Activated CD4-positive, alpha-beta T cell treated with anti-CD3 and anti-CD28 coated beads, Interleukin-2, amount 10 ng/mL, durations not matched to agents 24 days and 14 days (primary cell): ENCODE results near the gene SF3A1. TPM values are rescaled to one million over a fixed set of nuclear protein-coding genes. Genes with fewer than 3 reads are reported as not detected.

ENCODE experiments used
- DNase-seq: peaks from one replicate; pipeline ENCODE4 v3.0.0; 2022
- H3K27ac Mint-ChIP-seq: one replicate; pipeline ENCODE4 v1.8.0; 2022; ENCODE audit warnings: mild to moderate bottlenecking, mixed read lengths
- H3K27me3 Mint-ChIP-seq: one replicate; pipeline ENCODE4 v1.8.0; 2022; ENCODE audit warnings: mixed read lengths
- H3K36me3 Mint-ChIP-seq: one replicate; pipeline ENCODE4 v1.8.0; 2022; ENCODE audit warnings: low read depth, mild to moderate bottlenecking, mixed read lengths
- H3K4me1 Mint-ChIP-seq: one replicate; pipeline ENCODE4 v1.8.0; 2021; ENCODE audit warnings: mixed read lengths
- H3K4me3 Mint-ChIP-seq: one replicate; pipeline ENCODE4 v1.8.0; 2022; ENCODE audit warnings: mild to moderate bottlenecking, moderate library complexity, mixed read lengths
- H3K9me3 Mint-ChIP-seq: one replicate; pipeline ENCODE4 v1.8.0; 2021; ENCODE audit warnings: mixed read lengths
- intact Hi-C: fragments of 100-400 bp; cut with micrococcal nuclease; formaldehyde crosslinking; loops from one replicate; pipeline ENCODE4 v1.15.1; 2023
- total RNA-seq: library from RNA; stranded (reverse); gene quantifications from 2 replicates; pipeline ENCODE4 v1.2.3, GENCODE V29; 2022

SF3A1 gene
- total RNA-seq, 1 donor from 2014 or later = 319 TPM

- Mint-ChIP-seq H3K4me3 (no peak overlapping the region), H3K4me1 (no peaks in the 10 kb centered on the region), H3K27me3 (no peaks in the 10 kb centered on the region), H3K9me3 (no peaks in the 10 kb centered on the region), H3K27ac (no peak overlapping the region), H3K36me3 (no peaks in the 10 kb centered on the region)
- no peak for DNase-seq
- intact Hi-C loops = no loop called here
These were observed 16.9 kb upstream of the SF3A1 start for GRCh38 chr22:30373331-30374325.

DNA sequence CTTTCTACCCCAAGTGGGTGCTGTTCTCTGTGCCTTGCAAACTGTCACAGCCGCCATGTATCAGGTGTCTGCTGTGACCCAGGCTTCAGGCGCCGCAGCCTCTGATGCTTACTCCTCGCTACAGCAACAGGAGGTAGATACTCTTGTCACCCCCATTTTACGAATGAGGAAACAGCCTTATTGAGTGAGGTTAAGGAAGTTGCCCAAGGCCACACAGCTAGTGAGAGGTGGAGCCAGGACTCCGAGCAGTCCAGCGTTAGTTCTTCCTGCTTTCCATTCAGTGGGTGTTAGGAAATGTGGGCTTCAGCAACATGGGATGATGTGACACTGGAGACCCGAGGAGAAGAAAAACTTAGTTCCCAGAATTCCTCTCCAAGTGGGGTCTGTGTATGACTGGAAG lies 16.2 kb upstream of the SF3A1 start:
- H3K9me3 Mint-ChIP-seq = no peaks in the 10 kb centered on the region
- intact Hi-C loops = no loop called here
- H3K36me3 Mint-ChIP-seq = no peaks in the 10 kb centered on the region
- no peaks in the 10 kb centered on the region for H3K4me1 Mint-ChIP-seq
- no peak for DNase-seq
- no peak overlapping the region for H3K27ac Mint-ChIP-seq
- H3K27me3 Mint-ChIP-seq = no peaks in the 10 kb centered on the region
- no peak overlapping the region for H3K4me3 Mint-ChIP-seq

DNA sequence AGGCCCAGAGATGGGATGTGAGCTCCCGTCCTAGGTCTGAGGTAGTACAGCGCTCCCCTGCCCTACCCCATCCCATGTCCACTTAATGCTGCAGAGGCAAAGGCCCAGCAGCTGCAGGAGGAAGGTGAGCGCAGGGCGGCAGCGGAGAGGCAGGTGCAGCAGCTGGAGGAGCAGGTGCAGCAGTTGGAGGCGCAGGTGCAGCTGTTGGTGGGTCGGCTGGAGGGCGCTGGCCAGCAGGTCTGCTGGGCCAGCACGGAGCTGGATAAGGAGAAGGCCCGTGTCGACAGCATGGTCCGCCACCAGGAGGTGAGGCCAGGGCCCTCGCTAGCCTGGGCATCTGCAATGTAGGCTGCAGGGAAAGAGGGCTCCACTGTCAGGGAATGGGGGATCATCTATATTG lies 15.3 kb upstream of the SF3A1 start:
- intact Hi-C loops = no loop called here
- H3K27me3 Mint-ChIP-seq = no peaks in the 10 kb centered on the region
- H3K9me3 Mint-ChIP-seq = no peaks in the 10 kb centered on the region
- no peak overlapping the region for H3K4me3 Mint-ChIP-seq
- H3K27ac Mint-ChIP-seq = no peak overlapping the region
- H3K36me3 Mint-ChIP-seq = no peaks in the 10 kb centered on the region
- H3K4me1 Mint-ChIP-seq = no peaks in the 10 kb centered on the region
- no peak for DNase-seq

DNA sequence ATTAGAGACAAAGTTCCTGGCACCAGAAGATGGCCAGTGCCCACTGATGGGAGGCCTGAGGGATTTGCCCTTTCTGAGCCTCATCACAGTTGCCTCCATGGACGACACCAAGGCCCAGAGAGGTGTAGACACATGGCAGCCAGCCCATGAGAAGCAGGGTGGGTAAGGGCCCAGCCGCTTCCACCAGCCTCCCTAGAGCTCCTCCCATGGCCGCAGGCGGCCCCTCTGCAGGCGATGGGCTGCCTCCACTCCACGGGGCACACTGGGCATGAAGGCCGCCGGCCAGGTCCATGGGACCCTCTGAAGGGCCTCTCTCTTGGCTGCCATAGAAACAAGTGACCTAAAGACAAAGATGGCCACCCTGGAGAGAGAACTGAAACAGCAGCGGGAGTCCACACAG lies 14.6 kb upstream of the SF3A1 start:
- Mint-ChIP-seq H3K9me3 (no peaks in the 10 kb centered on the region), H3K36me3 (no peaks in the 10 kb centered on the region), H3K27me3 (no peaks in the 10 kb centered on the region), H3K4me1 (no peaks in the 10 kb centered on the region), H3K4me3 (no peak overlapping the region), H3K27ac (no peak overlapping the region)
- DNase-seq = no peak
- intact Hi-C loops = no loop called here

DNA sequence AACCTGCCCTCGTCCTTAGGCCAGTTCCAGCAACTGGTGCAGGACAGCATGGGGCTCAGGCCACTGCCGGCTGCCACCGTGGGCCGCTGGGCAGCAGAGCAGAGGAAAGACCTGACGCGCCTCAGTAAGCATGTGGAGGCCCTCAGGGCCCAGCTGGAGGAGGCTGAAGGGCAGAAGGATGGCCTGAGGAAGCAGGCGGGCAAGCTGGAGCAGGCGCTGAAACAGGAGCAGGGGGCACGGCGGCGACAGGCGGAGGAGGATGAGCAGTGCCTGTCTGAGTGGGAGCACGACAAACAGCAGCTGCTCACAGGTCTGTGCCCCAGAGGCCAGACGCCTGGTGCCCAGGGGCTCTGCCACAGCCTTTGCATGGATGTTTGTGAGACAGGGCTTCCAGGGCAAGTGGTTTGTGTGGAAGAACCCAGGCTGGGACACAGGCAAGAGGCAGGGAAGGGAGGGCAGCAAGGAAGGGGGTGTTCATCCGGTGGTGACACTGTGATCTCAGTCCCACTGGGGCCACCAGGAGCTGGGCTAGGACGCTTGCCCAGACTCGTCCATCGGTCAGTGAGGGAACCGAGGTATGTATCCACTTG lies 14.0 kb upstream of the SF3A1 start:
- Mint-ChIP-seq H3K36me3 (no peaks in the 10 kb centered on the region), H3K27me3 (no peaks in the 10 kb centered on the region), H3K4me3 (no peak overlapping the region), H3K9me3 (no peaks in the 10 kb centered on the region), H3K4me1 (no peaks in the 10 kb centered on the region), H3K27ac (no peak overlapping the region)
- no peak for DNase-seq
- intact Hi-C loops = no loop called here

- DNase-seq = no peak
- Mint-ChIP-seq H3K9me3 (no peaks in the 10 kb centered on the region), H3K4me1 (no peaks in the 10 kb centered on the region), H3K4me3 (no peak overlapping the region), H3K36me3 (no peaks in the 10 kb centered on the region), H3K27me3 (no peaks in the 10 kb centered on the region), H3K27ac (no peak overlapping the region)
- intact Hi-C loops = no loop called here
These were observed 11.7 kb upstream of the SF3A1 start for GRCh38 chr22:30368420-30368819.

- no peak for DNase-seq
- Mint-ChIP-seq H3K4me3 (no peak overlapping the region), H3K4me1 (no peaks in the 10 kb centered on the region), H3K27ac (no peak overlapping the region), H3K9me3 (no peaks in the 10 kb centered on the region), H3K36me3 (no peaks in the 10 kb centered on the region), H3K27me3 (no peaks in the 10 kb centered on the region)
- intact Hi-C loops = no loop called here
These were observed 9.2 kb upstream of the SF3A1 start for GRCh38 chr22:30365891-30366290.

- DNase-seq = no peak
- peaks cover 2% of the 10 kb centered on the region for H3K27me3 Mint-ChIP-seq
- H3K27ac Mint-ChIP-seq = no peak overlapping the region
- H3K4me3 Mint-ChIP-seq = no peak overlapping the region
- no peaks in the 10 kb centered on the region for H3K36me3 Mint-ChIP-seq
- H3K4me1 Mint-ChIP-seq = peaks cover 3% of the 10 kb centered on the region
- intact Hi-C loops = no loop called here
- no peaks in the 10 kb centered on the region for H3K9me3 Mint-ChIP-seq
These were observed 6.1 kb upstream of the SF3A1 start for GRCh38 chr22:30362651-30363281.

GRCh38 chr22:30361916-30362650 lies 5.4 kb upstream of the SF3A1 start:
- intact Hi-C loops = no loop called here
- H3K4me3 Mint-ChIP-seq = no peak overlapping the region
- H3K36me3 Mint-ChIP-seq = no peaks in the 10 kb centered on the region
- H3K4me1 Mint-ChIP-seq = peaks cover 6% of the 10 kb centered on the region
- H3K27me3 Mint-ChIP-seq = peaks cover 2% of the 10 kb centered on the region
- H3K27ac Mint-ChIP-seq = no peak overlapping the region
- DNase-seq = no peak
- H3K9me3 Mint-ChIP-seq = no peaks in the 10 kb centered on the region

DNA sequence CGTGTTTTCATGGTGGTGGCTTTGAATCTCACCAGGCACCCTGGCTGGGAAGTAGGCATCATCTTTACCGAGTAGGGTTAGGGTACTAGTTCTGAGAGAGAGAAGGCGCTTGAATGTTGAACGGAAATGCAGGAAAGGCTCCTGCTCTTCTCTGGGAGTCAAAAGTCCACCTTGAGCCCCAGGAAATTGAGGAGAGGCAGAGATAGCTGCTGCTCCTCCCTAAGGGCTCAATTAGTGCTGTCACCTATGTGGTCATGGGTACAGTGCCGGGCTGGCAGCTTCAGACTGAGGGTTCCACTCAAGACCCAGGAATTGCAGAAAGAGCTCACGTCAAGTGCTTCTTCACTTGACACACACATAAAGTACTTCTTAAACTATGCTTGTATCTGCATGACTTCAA lies 1.8 kb upstream of the SF3A1 start:
- no peaks in the 10 kb centered on the region for H3K9me3 Mint-ChIP-seq
- no peak for DNase-seq
- H3K4me3 Mint-ChIP-seq = no peak overlapping the region
- H3K4me1 Mint-ChIP-seq = peaks cover 29% of the 10 kb centered on the region
- no peak overlapping the region for H3K27ac Mint-ChIP-seq
- intact Hi-C loops = no loop called here
- H3K27me3 Mint-ChIP-seq = peaks cover 2% of the 10 kb centered on the region
- H3K36me3 Mint-ChIP-seq = peaks cover 20% of the 10 kb centered on the region

DNA sequence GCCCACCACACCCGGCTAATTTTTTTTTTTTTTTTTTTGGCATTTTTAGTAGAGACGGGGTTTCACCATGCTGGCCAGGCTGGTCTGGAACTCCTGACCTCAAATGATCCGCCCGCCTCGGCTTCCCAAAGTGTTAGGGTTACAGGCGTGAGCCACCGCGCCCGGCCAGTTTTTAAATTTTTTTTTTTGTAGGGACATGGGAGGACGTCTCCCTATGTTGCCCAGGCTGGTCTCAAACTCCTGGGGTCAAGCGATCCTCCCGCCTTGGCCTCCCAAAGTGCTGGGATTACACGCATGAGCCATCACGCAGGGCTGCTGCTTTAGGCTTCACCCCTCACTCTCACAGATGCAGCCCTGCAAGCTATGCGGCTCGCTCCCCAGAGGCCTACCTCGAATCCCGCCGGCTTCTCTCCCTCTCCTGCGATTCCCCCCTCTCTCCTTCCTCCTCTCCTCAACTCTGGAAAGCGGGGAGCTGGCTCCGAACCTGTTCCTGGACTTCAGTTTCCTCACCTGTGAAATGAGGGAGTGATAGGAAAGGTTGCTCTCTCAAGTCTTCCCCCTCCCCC lies 1.0 kb upstream of the SF3A1 start:
- Mint-ChIP-seq H3K4me1 (peaks cover 29% of the 10 kb centered on the region), H3K4me3 (peak overlapping the region; percentile 95), H3K27ac (peak overlapping the region; percentile 2), H3K36me3 (peaks cover 24% of the 10 kb centered on the region), H3K9me3 (no peaks in the 10 kb centered on the region), H3K27me3 (peaks cover 2% of the 10 kb centered on the region)
- intact Hi-C loops = loop anchor here (2.0 kb wide), 1 partner anchor 29 kb away; the partner anchor contains the start of gene RNF215
- no peak for DNase-seq

DNA sequence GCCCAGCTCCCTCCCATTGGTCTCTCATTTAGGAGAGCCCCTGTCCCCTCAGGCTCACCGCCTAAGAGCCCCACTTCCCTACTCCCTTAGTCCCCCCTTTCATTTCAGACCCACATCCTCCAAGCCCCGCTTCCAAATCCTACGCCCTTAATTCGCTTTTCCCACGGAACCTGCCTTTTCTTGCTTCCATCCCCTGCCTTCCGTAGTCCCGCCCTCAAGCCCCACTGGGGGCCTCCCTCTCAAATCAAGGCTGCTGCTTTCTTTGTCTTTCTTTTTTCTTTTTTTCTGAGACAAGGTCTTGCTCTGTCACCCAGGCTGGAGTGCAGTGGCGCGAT lies 509 bp upstream of the SF3A1 start:
- Mint-ChIP-seq H3K36me3 (peaks cover 29% of the 10 kb centered on the region), H3K9me3 (no peaks in the 10 kb centered on the region), H3K27me3 (peaks cover 2% of the 10 kb centered on the region), H3K27ac (peak overlapping the region; percentile 85), H3K4me1 (peaks cover 29% of the 10 kb centered on the region), H3K4me3 (peak overlapping the region; percentile 95)
- intact Hi-C loops = loop anchor here (2.0 kb wide), 1 partner anchor 30 kb away; the partner anchor contains the start of gene RNF215
- DNase-seq = no peak

DNA sequence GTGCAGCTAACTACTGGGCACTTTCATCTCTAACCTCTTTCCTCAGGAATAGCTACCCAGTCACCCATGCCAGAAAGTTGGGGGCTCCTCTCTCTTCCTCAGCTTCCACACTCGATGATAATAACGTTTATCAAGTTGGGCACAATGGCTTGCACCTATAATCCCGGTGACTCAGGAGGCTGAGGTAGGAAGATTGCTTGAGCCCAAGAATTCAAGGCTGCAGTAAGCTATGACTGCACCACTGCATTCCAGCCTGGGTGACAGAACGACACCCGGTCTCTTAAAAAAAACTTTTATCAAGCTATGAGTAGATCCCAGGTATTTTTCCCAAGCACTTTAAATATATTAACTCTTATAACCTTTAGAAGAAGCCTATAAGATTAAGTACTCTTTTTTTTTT lies 2.0 kb downstream of the SF3A1 start:
- DNase-seq = no peak
- Mint-ChIP-seq H3K9me3 (no peaks in the 10 kb centered on the region), H3K4me1 (peaks cover 41% of the 10 kb centered on the region), H3K27me3 (peaks cover 2% of the 10 kb centered on the region), H3K27ac (peak overlapping the region; percentile 50), H3K4me3 (peak overlapping the region; percentile 95), H3K36me3 (peaks cover 51% of the 10 kb centered on the region)
- intact Hi-C loops = loop anchor here (1.0 kb wide), 1 partner anchor 48 kb away; no protein-coding TSS in a partner anchor
